Naive thymus-derived CD4-positive, alpha-beta T cell (primary cell): ENCODE data around the gene XK. TPM values are rescaled to one million over a fixed set of nuclear protein-coding genes. Genes with fewer than 3 reads are reported as not detected.

Experiments
- ATAC-seq: fragments of 150-1000 bp; cut with Tn5 transposase; 2 replicates; pipeline ENCODE4 v1.10.0; 2021; ENCODE audit warnings: mild to moderate bottlenecking, moderate library complexity
- CTCF ChIA-PET: fragments of 350-600 bp; sonication (Branson Sonifier 250); formaldehyde crosslinking; loops from one replicate; lab custom pipeline; 2021; ENCODE audit warnings: antibody characterized with exemption; lab: Charles Lee
- POLR2A ChIA-PET: fragments of 350-600 bp; sonication (Branson Sonifier 250); formaldehyde crosslinking; loops from one replicate; lab custom pipeline; 2021; ENCODE audit warnings: antibody characterized with exemption, inconsistent platforms; lab: Charles Lee
- DNase-seq, 9 donors: peaks; one replicate each; pipeline versions ENCODE4 v3.0.0 to v3.0.0-alpha.2; 2020 to 2022; ENCODE audit warnings: mixed read lengths in 1 of 9
- H3K27ac ChIP-seq: one replicate; pipeline ENCODE4 v1.7.0; 2013; ENCODE audit warnings: mild to moderate bottlenecking, low read depth, low read length, moderate library complexity
- H3K27me3 ChIP-seq, 2 donors: one replicate each; pipeline ENCODE4 v1.7.0; 2013; ENCODE audit warnings: low read length in 2 of 2, mild to moderate bottlenecking in 2 of 2, moderate library complexity in 2 of 2; ENCODE audit not compliant: control insufficient read depth in 2 of 2, insufficient read depth in 2 of 2
- H3K36me3 ChIP-seq, 3 experiments: 1 replicate in 2 of 3; 2 replicates in 1 of 3; pipeline ENCODE4 v1.7.0; 2013; ENCODE audit warnings: low read length in 3 of 3, mild to moderate bottlenecking in 3 of 3, moderate library complexity in 1 of 3; ENCODE audit not compliant: insufficient read depth in 3 of 3, control insufficient read depth in 2 of 3
- H3K4me1 ChIP-seq, 2 donors: one replicate each; pipeline ENCODE4 v1.7.0; 2013; ENCODE audit warnings: low read length in 2 of 2, mild to moderate bottlenecking in 2 of 2, moderate library complexity in 1 of 2; ENCODE audit not compliant: control insufficient read depth in 2 of 2, insufficient read depth in 2 of 2
- H3K4me3 ChIP-seq: 2 replicates; pipeline ENCODE4 v1.7.0; 2013; ENCODE audit warnings: mild to moderate bottlenecking, low read length
- H3K9me3 ChIP-seq, 3 experiments: 1 replicate in 2 of 3; 2 replicates in 1 of 3; pipeline ENCODE4 v1.7.0; 2013; ENCODE audit warnings: low read length in 3 of 3; ENCODE audit not compliant: control insufficient read depth in 2 of 3
- H3K27ac Mint-ChIP-seq, 9 donors: one replicate each; pipeline ENCODE4 v1.8.0; 2020 to 2022; ENCODE audit warnings: mixed read lengths in 9 of 9, mild to moderate bottlenecking in 8 of 9, moderate library complexity in 5 of 9, inconsistent platforms in 2 of 9
- H3K27me3 Mint-ChIP-seq, 5 donors: one replicate each; pipeline ENCODE4 v1.8.0; 2021 to 2022; ENCODE audit warnings: mixed read lengths in 5 of 5, mild to moderate bottlenecking in 1 of 5
- H3K36me3 Mint-ChIP-seq, 5 donors: one replicate each; pipeline ENCODE4 v1.8.0; 2020 to 2022; ENCODE audit warnings: mixed read lengths in 5 of 5, mild to moderate bottlenecking in 3 of 5, inconsistent platforms in 1 of 5
- H3K4me1 Mint-ChIP-seq, 7 donors: one replicate each; pipeline ENCODE4 v1.8.0; 2020 to 2022; ENCODE audit warnings: mixed read lengths in 7 of 7, mild to moderate bottlenecking in 3 of 7, inconsistent platforms in 1 of 7
- H3K4me3 Mint-ChIP-seq, 10 donors: one replicate each; pipeline ENCODE4 v1.8.0; 2020 to 2022; ENCODE audit warnings: mild to moderate bottlenecking in 10 of 10, mixed read lengths in 10 of 10, moderate library complexity in 6 of 10, inconsistent platforms in 2 of 10
- H3K9me3 Mint-ChIP-seq, 11 donors: one replicate each; pipeline ENCODE4 v1.8.0; 2020 to 2022; ENCODE audit warnings: mixed read lengths in 11 of 11, mild to moderate bottlenecking in 4 of 11, inconsistent platforms in 1 of 11, moderate library complexity in 1 of 11
- intact Hi-C, 2 donors: fragments of 100-400 bp; cut with micrococcal nuclease; formaldehyde crosslinking; loops; one replicate each; pipeline ENCODE4 v1.15.1; 2023
- polyA plus RNA-seq, 2 donors: library from polyadenylated mRNA; unstranded; fragments of 300-500 nt; fragmentation: Illumina TruSeq; gene quantifications; one replicate each; pipeline ENCODE4 v1.2.3, GENCODE V29; 2021
- total RNA-seq, 6 experiments: library from RNA in 5 of 6; stranded (reverse) in 5 of 6; gene quantifications; 1 replicate in 5 of 6; 2 replicates in 1 of 6; pipeline ENCODE4 v1.2.3 and lab custom pipeline; 2021 to 2026

XK gene
- total and polyA plus RNA-seq, 7 experiments from 2014 or later: 0.07 to 0.19 (median 0.17) TPM; not detected in 4

DNA sequence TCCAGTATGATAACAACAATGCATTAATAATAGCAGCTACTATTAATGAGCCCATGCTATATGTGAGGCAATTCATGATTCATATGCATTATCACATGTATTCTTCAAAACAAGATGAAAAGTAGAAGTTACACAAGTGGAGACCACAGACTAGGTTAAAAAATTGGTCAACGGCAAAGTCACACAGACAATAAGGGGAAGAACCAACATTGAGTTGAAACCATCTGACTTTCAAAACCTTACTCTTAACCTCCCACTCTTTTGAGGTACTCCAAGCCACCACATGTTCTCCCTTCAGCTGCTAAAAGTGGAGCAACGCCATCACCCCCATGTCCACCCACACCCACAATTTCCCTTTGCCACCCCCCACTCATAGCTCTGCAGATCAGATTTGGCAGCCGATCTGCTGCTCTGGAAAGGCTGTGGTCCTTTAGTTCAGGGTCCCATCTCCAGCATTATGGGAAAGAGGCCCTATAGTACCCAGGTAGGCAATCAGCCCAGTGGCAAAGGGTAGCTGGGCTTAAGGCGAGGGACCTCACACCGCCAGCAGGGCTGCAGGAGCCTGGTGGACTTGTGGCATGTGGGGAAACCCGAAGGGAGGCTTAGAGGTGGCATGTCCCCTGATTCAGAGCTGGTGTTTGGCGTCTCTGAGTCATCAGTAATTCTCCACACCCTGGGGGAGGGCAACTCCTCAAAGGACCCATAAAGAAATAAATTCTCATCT is 60.8 kb downstream of the XK start:
- Mint-ChIP-seq H3K36me3 (peaks cover 0 to 1% (median 0%) of the 10 kb centered on the region in 5 donors), H3K4me1 (peaks cover 8 to 21% (median 12%) of the 10 kb centered on the region in 7 donors), H3K27me3 (peaks cover 0 to 10% (median 0%) of the 10 kb centered on the region in 5 donors), H3K27ac (peak overlapping the region in 2 of 9 donors; percentile 46 to 50), H3K9me3 (peaks cover 0 to 2% (median 0%) of the 10 kb centered on the region in 11 donors), H3K4me3 (peak overlapping the region in 1 of 10 donors; percentile 44)
- H3K27me3 ChIP-seq: no peaks in the 10 kb centered on the region
- H3K27ac ChIP-seq: no peak overlapping the region
- ChIA-PET POLR2A (interaction anchor here (1.3 kb wide), 1 partner anchor 79 kb away, joined by 8 read pairs; no protein-coding TSS in a partner anchor), CTCF (interaction anchor here (0.5 to 6.9 kb wide), 6 partner anchors 11 to 1236 kb away, joined by 3 to 125 read pairs (median 6); no protein-coding TSS in a partner anchor)
- ATAC-seq (peak; percentile 73), DNase-seq (peak in 1 of 9 donors; percentile 40)
- peaks cover 6 to 7% of the 10 kb centered on the region in 2 donors for H3K4me1 ChIP-seq
- intact Hi-C loops: loop anchor here in 1 of 2 donors (5.0 kb wide), 1 partner anchor 421 kb away; no protein-coding TSS in a partner anchor
- no peaks in the 10 kb centered on the region for H3K36me3 ChIP-seq
- no peak overlapping the region for H3K4me3 ChIP-seq
- no peaks in the 10 kb centered on the region for H3K9me3 ChIP-seq

DNA sequence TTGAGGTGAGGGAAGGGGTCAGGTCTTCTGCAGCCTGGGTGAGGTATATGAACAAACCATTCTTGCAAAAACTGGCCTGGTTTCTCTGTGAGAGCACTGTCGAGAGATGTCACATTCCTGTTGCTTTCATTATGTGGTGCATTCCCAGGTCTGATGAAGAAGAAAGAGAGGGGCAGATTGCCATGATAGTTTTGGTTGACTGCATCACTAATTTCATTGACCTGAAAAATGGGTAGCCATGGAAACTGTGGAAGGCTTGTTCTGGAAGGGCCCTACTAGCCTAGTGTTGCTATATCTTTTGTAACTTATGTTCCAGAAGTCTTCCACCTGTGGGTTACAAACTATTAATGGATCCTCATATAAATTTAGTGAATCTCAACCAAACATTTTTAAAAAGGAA is 61.4 kb downstream of the XK start:
- H3K27me3 ChIP-seq: no peaks in the 10 kb centered on the region
- peak overlapping the region in 1 of 9 donors; percentile 46 for H3K27ac Mint-ChIP-seq
- H3K4me1 ChIP-seq: peaks cover 7% of the 10 kb centered on the region in 2 donors
- H3K4me1 Mint-ChIP-seq: peaks cover 8 to 21% (median 13%) of the 10 kb centered on the region in 7 donors
- H3K27me3 Mint-ChIP-seq: peaks cover 0 to 5% (median 0%) of the 10 kb centered on the region in 5 donors
- no peaks in the 10 kb centered on the region for H3K9me3 ChIP-seq
- H3K9me3 Mint-ChIP-seq: peaks cover 0 to 6% (median 0%) of the 10 kb centered on the region in 11 donors
- ChIA-PET POLR2A (no interaction called here), CTCF (interaction anchor here (1.5 to 6.9 kb wide), 2 partner anchors 10 to 78 kb away, joined by 6 to 125 read pairs; no protein-coding TSS in a partner anchor)
- H3K36me3 Mint-ChIP-seq: peaks cover 0 to 1% (median 0%) of the 10 kb centered on the region in 5 donors
- no peak overlapping the region for H3K4me3 Mint-ChIP-seq
- no peak overlapping the region for H3K27ac ChIP-seq
- no peak overlapping the region for H3K4me3 ChIP-seq
- DNase-seq (no peak), ATAC-seq (no peak)
- intact Hi-C loops: loop anchor here in 1 of 2 donors (5.0 kb wide), 1 partner anchor 420 kb away; no protein-coding TSS in a partner anchor
- H3K36me3 ChIP-seq: no peaks in the 10 kb centered on the region

DNA sequence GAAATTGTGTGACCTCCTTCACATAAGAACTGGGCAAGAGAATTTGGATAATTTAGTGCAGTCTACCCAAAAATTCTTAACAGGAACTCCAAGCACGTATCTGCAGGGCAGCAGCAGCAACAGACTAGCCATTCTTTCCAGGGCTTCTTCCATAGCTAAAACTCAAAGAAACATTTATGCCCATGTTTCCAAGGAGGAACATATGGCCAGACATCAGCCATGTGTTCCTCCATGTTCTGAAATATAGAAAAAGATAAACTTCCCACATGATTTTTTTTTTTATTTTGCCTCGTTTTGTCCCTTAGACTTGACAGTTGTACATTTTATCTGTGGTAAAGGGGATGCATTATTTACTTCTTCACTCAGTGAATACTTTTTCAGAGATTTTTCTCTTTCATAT is 66.7 kb downstream of the XK start:
- Mint-ChIP-seq H3K4me1 (peaks cover 0 to 16% (median 0%) of the 10 kb centered on the region in 7 donors), H3K27ac (no peak overlapping the region), H3K36me3 (peaks cover 0 to 7% (median 0%) of the 10 kb centered on the region in 5 donors), H3K9me3 (peaks cover 0 to 10% (median 0%) of the 10 kb centered on the region in 11 donors), H3K27me3 (no peaks in the 10 kb centered on the region), H3K4me3 (no peak overlapping the region)
- ChIA-PET CTCF (interaction anchor here (1.6 kb wide), 1 partner anchor 74 kb away, joined by 4 read pairs; no protein-coding TSS in a partner anchor), POLR2A (no interaction called here)
- peaks cover 37% of the 10 kb centered on the region in 2 donors for H3K4me1 ChIP-seq
- no peak overlapping the region for H3K4me3 ChIP-seq
- no peak for ATAC-seq
- intact Hi-C loops: loop anchor here in 1 of 2 donors (5.0 kb wide), 1 partner anchor 35 kb away; no protein-coding TSS in a partner anchor
- no peaks in the 10 kb centered on the region for H3K27me3 ChIP-seq
- no peaks in the 10 kb centered on the region for H3K9me3 ChIP-seq
- no peak overlapping the region for H3K27ac ChIP-seq
- H3K36me3 ChIP-seq: no peaks in the 10 kb centered on the region
- no peak for DNase-seq

DNA sequence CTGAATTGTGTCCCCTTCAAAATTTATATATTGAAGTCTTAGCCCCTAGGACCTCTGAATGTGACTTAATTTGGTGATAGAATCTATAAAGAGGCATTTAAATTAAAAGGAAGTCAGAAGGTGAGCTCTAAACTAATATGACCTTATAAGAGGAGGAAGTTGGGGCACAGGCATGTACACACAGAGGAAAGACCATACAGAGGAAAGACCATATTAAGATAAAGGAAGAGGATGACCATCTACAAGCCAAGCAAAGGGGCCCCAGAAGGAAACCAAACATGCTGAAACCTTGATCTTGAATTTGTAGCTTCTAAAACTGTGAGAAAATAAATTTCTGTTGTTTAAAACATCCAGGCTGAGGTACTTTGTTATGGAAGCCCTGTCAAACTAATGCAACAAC is 67.3 kb downstream of the XK start:
- Histone ChIP-seq H3K27ac (no peak overlapping the region), H3K4me1 (peaks cover 37% of the 10 kb centered on the region in 2 donors)
- POLR2A ChIA-PET: interaction anchor here (0.6 kb wide), 1 partner anchor 737 kb away, joined by 3 read pairs; no protein-coding TSS in a partner anchor

DNA sequence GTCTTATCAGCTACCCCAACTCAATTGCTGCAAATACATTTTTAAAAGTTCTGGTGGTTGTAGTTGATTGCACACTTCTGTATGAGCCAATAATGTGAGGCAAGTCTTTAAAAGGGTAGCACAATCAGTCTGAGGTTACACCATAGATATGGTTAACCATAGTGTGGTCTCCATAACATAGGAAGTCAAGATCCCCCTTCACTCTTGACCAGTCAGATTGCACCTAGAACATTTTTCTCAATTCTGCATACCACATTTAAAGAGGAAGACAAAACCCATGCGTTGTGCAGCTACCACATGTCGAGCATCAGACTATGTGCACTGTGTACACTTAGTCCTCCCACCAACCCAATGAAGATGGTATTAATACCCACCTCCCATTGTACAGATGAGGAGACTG is 67.8 kb downstream of the XK start:
- Mint-ChIP-seq H3K27ac (peak overlapping the region in 2 of 9 donors; percentile 13), H3K27me3 (no peaks in the 10 kb centered on the region), H3K4me1 (peaks cover 0 to 21% (median 6%) of the 10 kb centered on the region in 7 donors), H3K4me3 (peak overlapping the region in 5 of 10 donors; percentile 11 to 39 (median 31)), H3K36me3 (peaks cover 0 to 11% (median 0%) of the 10 kb centered on the region in 5 donors), H3K9me3 (peaks cover 0 to 12% (median 0%) of the 10 kb centered on the region in 11 donors)
- intact Hi-C loops: loop anchor here in 1 of 2 donors (5.0 kb wide), 1 partner anchor 34 kb away; no protein-coding TSS in a partner anchor
- no peaks in the 10 kb centered on the region for H3K27me3 ChIP-seq
- DNase-seq: no peak
- peak; percentile 58 for ATAC-seq
- H3K4me3 ChIP-seq: peak overlapping the region; percentile 20
- ChIA-PET CTCF (interaction anchor here (1.6 kb wide), 1 partner anchor 73 kb away, joined by 4 read pairs; no protein-coding TSS in a partner anchor), POLR2A (interaction anchor here (0.6 kb wide), 1 partner anchor 736 kb away, joined by 3 read pairs; no protein-coding TSS in a partner anchor)
- H3K9me3 ChIP-seq: no peaks in the 10 kb centered on the region
- H3K27ac ChIP-seq: no peak overlapping the region
- H3K36me3 ChIP-seq: no peaks in the 10 kb centered on the region
- peaks cover 37% of the 10 kb centered on the region in 2 donors for H3K4me1 ChIP-seq

More for the DNA sequence above, 67.3 kb downstream of the XK start:
- peaks cover 0 to 11% (median 0%) of the 10 kb centered on the region in 5 donors for H3K36me3 Mint-ChIP-seq
- H3K27me3 Mint-ChIP-seq: no peaks in the 10 kb centered on the region
- Histone ChIP-seq H3K4me3 (peak overlapping the region; percentile 20), H3K27me3 (no peaks in the 10 kb centered on the region), H3K9me3 (no peaks in the 10 kb centered on the region), H3K36me3 (no peaks in the 10 kb centered on the region)
- H3K4me1 Mint-ChIP-seq: peaks cover 0 to 21% (median 6%) of the 10 kb centered on the region in 7 donors
- peaks cover 0 to 10% (median 0%) of the 10 kb centered on the region in 11 donors for H3K9me3 Mint-ChIP-seq
- intact Hi-C loops: loop anchor here in 1 of 2 donors (5.0 kb wide), 1 partner anchor 34 kb away; no protein-coding TSS in a partner anchor
- H3K4me3 Mint-ChIP-seq: peak overlapping the region in 4 of 10 donors; percentile 8 to 39 (median 22)
- ATAC-seq (no peak), DNase-seq (no peak)
- CTCF ChIA-PET: interaction anchor here (1.6 kb wide), 1 partner anchor 73 kb away, joined by 4 read pairs; no protein-coding TSS in a partner anchor
- H3K27ac Mint-ChIP-seq: peak overlapping the region in 2 of 9 donors; percentile 28 to 45

DNA sequence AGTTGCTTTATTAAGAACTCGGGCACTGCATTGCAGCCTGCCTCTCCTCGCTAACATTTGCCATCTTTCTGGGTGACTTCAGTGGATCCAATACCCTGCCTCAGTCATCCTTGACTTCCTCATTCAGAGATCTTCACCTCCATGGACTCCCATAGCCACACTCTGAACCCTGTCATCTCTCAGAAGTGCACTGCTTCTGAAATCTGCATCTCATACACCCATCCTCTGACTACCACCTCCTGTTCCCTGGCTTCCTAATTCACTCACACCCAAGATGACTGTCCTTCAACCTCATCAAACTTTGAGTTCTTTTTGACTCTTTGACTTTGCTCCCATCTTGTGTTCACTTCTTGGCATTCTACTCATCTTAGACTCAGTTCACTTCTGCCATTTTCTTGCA is 68.9 kb downstream of the XK start:
- Mint-ChIP-seq H3K27me3 (no peaks in the 10 kb centered on the region), H3K9me3 (peaks cover 0 to 13% (median 0%) of the 10 kb centered on the region in 11 donors), H3K4me1 (peaks cover 0 to 18% (median 6%) of the 10 kb centered on the region in 7 donors), H3K4me3 (no peak overlapping the region), H3K27ac (no peak overlapping the region), H3K36me3 (peaks cover 0 to 10% (median 0%) of the 10 kb centered on the region in 5 donors)
- no peaks in the 10 kb centered on the region for H3K27me3 ChIP-seq
- peaks cover 37% of the 10 kb centered on the region in 2 donors for H3K4me1 ChIP-seq
- DNase-seq (no peak), ATAC-seq (peak; percentile 30)
- ChIA-PET CTCF (no interaction called here), POLR2A (no interaction called here)
- H3K4me3 ChIP-seq: peak overlapping the region; percentile 25
- H3K27ac ChIP-seq: peak overlapping the region; percentile 26
- H3K36me3 ChIP-seq: no peaks in the 10 kb centered on the region
- intact Hi-C loops: loop anchor here (2.0 to 5.0 kb wide), 2 partner anchors 32 to 33 kb away; no protein-coding TSS in a partner anchor
- no peaks in the 10 kb centered on the region for H3K9me3 ChIP-seq
